Pancreas (tissue), 10 donors: Measurements from ENCODE around the gene LHFPL2. TPM values are rescaled to one million over a fixed set of nuclear protein-coding genes. Genes with fewer than 3 reads are reported as not detected.
A peak's percentile ranks its signal among the peaks of the same experiment; 100 is the strongest.

Experiments
- ATAC-seq, 4 donors: fragments of 200-7000 bp; cut with Tn5 transposase; one replicate each; pipeline versions ENCODE4 v1.8.0 to v1.9.1; 2020; ENCODE audit warnings: mild to moderate bottlenecking in 4 of 4, moderate library complexity in 4 of 4
- DNase-seq, 6 donors: peaks; one replicate each; pipeline ENCODE4 v3.0.0-alpha.2; 2020
- FAIRE-seq: peaks from 2 replicates; lab custom pipeline; 2012; peaks lifted over from hg19 to GRCh38; lab: Jason Lieb, UNC
- H3K27ac ChIP-seq, 4 donors: fragments of 200-600 bp; sonication (generic); 1 replicate in 3 of 4; 2 replicates in 1 of 4; pipeline versions ENCODE4 v1.5.0 to v1.8.0; 2020
- H3K27me3 ChIP-seq, 4 donors: fragments of 200-600 bp; one replicate each; pipeline ENCODE4 v1.8.0; 2021
- H3K36me3 ChIP-seq, 3 donors: fragments of 200-600 bp; sonication (generic) in 1 of 3; one replicate each; pipeline versions ENCODE4 v1.5.0 to v1.8.0; 2020 to 2021
- H3K4me1 ChIP-seq, 3 donors: fragments of 200-600 bp; one replicate each; pipeline ENCODE4 v1.8.0; 2021
- H3K4me3 ChIP-seq, 4 donors: fragments of 200-600 bp; sonication (generic) in 2 of 4; one replicate each; pipeline versions ENCODE4 v1.5.0 to v1.8.0; 2020 to 2021
- H3K9me3 ChIP-seq, 4 donors: fragments of 200-600 bp; one replicate each; pipeline ENCODE4 v1.8.0; 2021
- WGBS, 2 donors: extraction: QIAGEN DNeasy Blood & Tissue Kit; methylation state at CpG; one replicate each; pipeline ENCODE4 v1.1.7; 2013; 5-methylcytosine and 5-hydroxymethylcytosine counted together
- intact Hi-C, 3 donors: fragments of 100-400 bp; cut with DNase I; formaldehyde crosslinking; loops; one replicate each; pipeline versions ENCODE4 v1.11.1 to v1.14.2; 2022
- polyA plus RNA-seq, 2 donors: library from polyadenylated mRNA; stranded (reverse); fragments of 200-250 nt; gene quantifications; one replicate each; pipeline ENCODE4 v1.2.3, GENCODE V29; 2013
- total RNA-seq, 6 donors: library from RNA; stranded (reverse); fragmentation: NEBNext Ultra II Directional in 4 of 6; extraction: Animal tissue kit (Norgen Biotek cat#: 25700) in 4 of 6; gene quantifications; one replicate each; pipeline versions ENCODE4 v1.2.1 to v1.2.4, GENCODE V29; 2021 to 2023
- TF ChIP-seq, protein P1 (sequence below), 4 donors: fragments of 200-600 bp; sonication (generic) in 3 of 4; IDR thresholded peaks; one replicate each; pipeline versions ENCODE4 v1.5.0 to v1.8.0; 2021; ENCODE audit warnings: antibody characterized with exemption in 4 of 4
- donor health status: healthy with polysubstance abuse.
- donor health status: DM: no; HTN: no; CAD: no; lungs with moderate emphysema.
- donor health status: DM: no; HTN: no; CAD: no.
- donor health status: control.
- donor health status: control.
- donor health status: Bipolar disorder and iron deficiency.
- donor health status: DM: yes; HTN: yes; CAD: no.
- donor health status: DM: no; HTN: no; CAD: no.
- donor health status: DM: no; HTN: no; CAD: no.
- donor health status: DM: yes; HTN: yes; CAD: no.

The LHFPL2 gene
- total and polyA plus RNA-seq, 8 donors: 4.0 to 28.4 (median 13.0) TPM

DNA sequence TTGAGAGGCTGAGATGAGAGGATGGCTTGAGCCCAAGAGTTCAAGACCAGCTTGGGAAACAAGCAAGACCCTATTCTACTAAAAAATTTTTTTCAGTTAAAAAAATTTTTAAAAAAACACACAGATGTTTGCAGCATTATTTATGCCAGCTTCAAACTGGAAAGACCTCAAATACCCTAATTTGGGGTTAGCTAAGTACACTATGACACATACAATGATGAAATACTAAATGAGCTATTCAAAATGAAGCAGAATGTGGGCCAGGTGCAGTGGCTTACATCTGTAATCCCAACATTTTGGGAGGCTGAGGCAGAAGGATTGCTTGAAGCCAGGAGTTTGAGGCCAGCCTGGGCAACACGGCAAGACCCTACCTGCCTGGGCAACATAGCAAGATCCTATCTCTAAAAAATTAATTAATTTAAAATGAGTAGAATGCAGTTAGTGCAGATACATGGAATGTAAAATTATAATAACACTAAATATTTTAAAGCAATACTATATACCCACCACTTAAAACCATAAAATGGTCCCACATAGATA lies 44.9 kb downstream of the LHFPL2 start:
- WGBS, 2 donors: 96 to 98% methylated on average over 1 of the region's 1 CpG
- Histone ChIP-seq H3K4me1 (peaks cover 0 to 14% (median 6%) of the 10 kb centered on the region in 3 donors), H3K27ac (no peak overlapping the region), H3K36me3 (no peaks in the 10 kb centered on the region), H3K4me3 (no peak overlapping the region), H3K9me3 (no peaks in the 10 kb centered on the region), H3K27me3 (no peaks in the 10 kb centered on the region)
- no peak for FAIRE-seq
- ATAC-seq: no peak
- TF ChIP-seq, protein P1, sequence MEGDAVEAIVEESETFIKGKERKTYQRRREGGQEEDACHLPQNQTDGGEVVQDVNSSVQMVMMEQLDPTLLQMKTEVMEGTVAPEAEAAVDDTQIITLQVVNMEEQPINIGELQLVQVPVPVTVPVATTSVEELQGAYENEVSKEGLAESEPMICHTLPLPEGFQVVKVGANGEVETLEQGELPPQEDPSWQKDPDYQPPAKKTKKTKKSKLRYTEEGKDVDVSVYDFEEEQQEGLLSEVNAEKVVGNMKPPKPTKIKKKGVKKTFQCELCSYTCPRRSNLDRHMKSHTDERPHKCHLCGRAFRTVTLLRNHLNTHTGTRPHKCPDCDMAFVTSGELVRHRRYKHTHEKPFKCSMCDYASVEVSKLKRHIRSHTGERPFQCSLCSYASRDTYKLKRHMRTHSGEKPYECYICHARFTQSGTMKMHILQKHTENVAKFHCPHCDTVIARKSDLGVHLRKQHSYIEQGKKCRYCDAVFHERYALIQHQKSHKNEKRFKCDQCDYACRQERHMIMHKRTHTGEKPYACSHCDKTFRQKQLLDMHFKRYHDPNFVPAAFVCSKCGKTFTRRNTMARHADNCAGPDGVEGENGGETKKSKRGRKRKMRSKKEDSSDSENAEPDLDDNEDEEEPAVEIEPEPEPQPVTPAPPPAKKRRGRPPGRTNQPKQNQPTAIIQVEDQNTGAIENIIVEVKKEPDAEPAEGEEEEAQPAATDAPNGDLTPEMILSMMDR (IDR thresholded peaks at IDR 0.05): no peak
- no peak for DNase-seq
- intact Hi-C loops: no loop called here

DNA sequence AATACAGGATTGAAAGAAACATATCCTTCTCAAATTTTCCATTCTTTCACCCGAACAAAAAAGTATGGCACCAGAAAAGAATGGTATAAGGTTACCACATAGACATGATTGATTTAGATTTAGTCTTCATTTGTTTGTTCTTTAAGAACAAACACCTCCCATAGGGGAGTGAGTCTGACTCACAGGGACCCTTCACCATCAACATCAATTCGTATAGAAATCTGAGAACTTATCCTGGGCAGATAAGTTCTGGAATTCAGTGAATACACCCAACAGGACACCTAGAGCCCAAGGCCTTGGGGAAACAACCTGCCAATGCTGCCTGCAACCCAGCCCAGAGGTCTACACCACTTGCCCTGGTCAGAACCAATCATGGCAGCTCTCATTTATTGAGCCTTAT lies 46.2 kb downstream of the LHFPL2 start:
- FAIRE-seq (no peak), DNase-seq (peak in 1 of 6 donors; percentile 21), ATAC-seq (no peak)
- peak overlapping the region in 1 of 4 donors; percentile 8 for H3K27ac ChIP-seq
- H3K9me3 ChIP-seq: no peaks in the 10 kb centered on the region
- no peaks in the 10 kb centered on the region for H3K27me3 ChIP-seq
- no peaks in the 10 kb centered on the region for H3K36me3 ChIP-seq
- WGBS, 2 donors: 61 to 63% methylated on average over 2 of the region's 2 CpGs
- intact Hi-C loops: no loop called here
- no peak overlapping the region for H3K4me3 ChIP-seq
- TF ChIP-seq, protein P1 (IDR thresholded peaks at IDR 0.05): no peak
- H3K4me1 ChIP-seq: peaks cover 0 to 16% (median 6%) of the 10 kb centered on the region in 3 donors

DNA sequence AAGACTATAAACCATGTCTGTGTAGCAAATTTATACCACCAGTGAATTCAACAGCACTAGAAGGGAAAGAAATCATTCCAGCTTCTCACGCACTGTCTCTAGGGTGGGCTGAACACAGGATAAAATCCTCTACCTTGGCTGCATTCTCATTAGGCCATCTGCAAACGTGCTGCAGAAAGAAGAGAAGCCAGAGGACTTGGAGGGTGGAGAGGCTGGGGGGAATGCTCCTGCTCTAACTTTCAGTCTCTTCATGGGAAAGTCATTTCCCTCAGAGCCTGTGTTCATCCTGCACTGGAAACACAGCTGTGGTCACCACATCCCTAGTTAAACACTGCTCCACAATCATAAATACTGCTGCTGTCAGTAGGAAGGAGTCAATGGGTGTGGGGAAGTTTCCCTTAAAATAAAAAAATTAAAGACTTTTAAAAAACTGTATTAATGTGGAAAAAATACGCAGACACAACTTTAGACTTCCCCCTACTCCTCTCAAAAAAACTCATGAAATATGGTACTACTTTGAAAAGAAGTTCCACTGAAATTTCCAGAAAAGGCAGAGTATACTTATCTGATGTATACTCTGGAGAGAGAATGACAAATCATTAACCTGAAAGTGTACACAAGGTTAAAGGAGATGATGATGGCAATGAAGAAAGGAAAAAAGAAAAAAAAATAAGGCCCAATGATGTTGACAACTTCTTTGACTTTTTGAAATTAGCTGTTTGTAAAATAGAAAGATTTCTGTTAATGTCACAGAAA lies 46.8 kb downstream of the LHFPL2 start:
- no peaks in the 10 kb centered on the region for H3K27me3 ChIP-seq
- intact Hi-C loops: no loop called here
- peaks cover 0 to 16% (median 6%) of the 10 kb centered on the region in 3 donors for H3K4me1 ChIP-seq
- H3K4me3 ChIP-seq: no peak overlapping the region
- FAIRE-seq (no peak), DNase-seq (no peak), ATAC-seq (peak in 3 of 4 donors; percentile 43 to 73 (median 45))
- no peaks in the 10 kb centered on the region for H3K36me3 ChIP-seq
- TF ChIP-seq, protein P1 (IDR thresholded peaks at IDR 0.05): no peak
- H3K9me3 ChIP-seq: no peaks in the 10 kb centered on the region
- WGBS, 2 donors: 80 to 84% methylated on average over 3 of the region's 3 CpGs
- H3K27ac ChIP-seq: peak overlapping the region in 1 of 4 donors; percentile 8

GRCh38 chr5:78600687-78601414 lies 47.7 kb downstream of the LHFPL2 start:
- H3K27ac ChIP-seq: no peak overlapping the region
- FAIRE-seq: no peak

More at GRCh38 chr5:78600687-78601414, 47.7 kb downstream of the LHFPL2 start:
- intact Hi-C loops: no loop called here
- Histone ChIP-seq H3K36me3 (no peaks in the 10 kb centered on the region), H3K4me3 (no peak overlapping the region), H3K9me3 (no peaks in the 10 kb centered on the region), H3K27me3 (no peaks in the 10 kb centered on the region), H3K4me1 (peaks cover 0 to 16% (median 7%) of the 10 kb centered on the region in 3 donors)
- no peak for DNase-seq
- WGBS, 2 donors: 81 to 83% methylated on average over 5 of the region's 5 CpGs
- TF ChIP-seq, protein P1 (IDR thresholded peaks at IDR 0.05): no peak
- ATAC-seq: peak in 1 of 4 donors; percentile 36
